Mesendoderm (in vitro differentiated cells): ENCODE measurements around the gene MACF1.
A peak's percentile ranks its signal among the peaks of the same experiment; 100 is the strongest.
"Not testable (repeated sequence)": the region's sequence is repeated elsewhere in the genome, so short reads cannot be mapped to it uniquely, and the experiment has no call there.

Experiments used
- DNase-seq: peaks from one replicate; pipeline ENCODE4 v3.0.0; 2013
- H2AK5ac ChIP-seq: 2 replicates; pipeline ENCODE4 v1.6.1; 2013; ENCODE audit warnings: low read length, inconsistent platforms
- H2BK120ac ChIP-seq: 2 replicates; pipeline ENCODE4 v1.6.1; 2013; ENCODE audit warnings: low read depth, mild to moderate bottlenecking, low read length, moderate library complexity, mixed read lengths
- H2BK15ac ChIP-seq: replicated peaks from 2 replicates; pipeline ENCODE4 v1.6.1; 2013; ENCODE audit warnings: low read depth, mild to moderate bottlenecking, moderate library complexity
- H2BK5ac ChIP-seq: 2 replicates; pipeline ENCODE4 v1.6.1; 2013; ENCODE audit warnings: low read length, inconsistent platforms
- H3K18ac ChIP-seq: 2 replicates; pipeline ENCODE4 v1.6.1; 2013; ENCODE audit warnings: mild to moderate bottlenecking, low read length, mixed read lengths
- H3K23ac ChIP-seq: one replicate; pipeline ENCODE4 v1.6.1; 2013; ENCODE audit warnings: low read length
- H3K27ac ChIP-seq: 2 replicates; pipeline ENCODE4 v1.5.1; 2013; ENCODE audit warnings: low read depth, mild to moderate bottlenecking, inconsistent platforms, low read length, moderate library complexity
- H3K27me3 ChIP-seq: 2 replicates; pipeline ENCODE4 v1.6.1; 2013; ENCODE audit warnings: low read length, control low read depth, mild to moderate bottlenecking, inconsistent platforms; ENCODE audit not compliant: insufficient read depth, poor library complexity
- H3K36me3 ChIP-seq: 2 replicates; pipeline ENCODE4 v1.6.1; 2013; ENCODE audit warnings: low read length, inconsistent platforms; ENCODE audit not compliant: control insufficient read depth, insufficient read depth
- H3K4ac ChIP-seq: one replicate; pipeline ENCODE4 v1.6.1; 2013; ENCODE audit warnings: low read depth, mild to moderate bottlenecking, low read length, moderate library complexity
- H3K4me1 ChIP-seq: 2 replicates; pipeline ENCODE4 v1.6.1; 2013; ENCODE audit warnings: low read depth, low read length, inconsistent platforms; ENCODE audit not compliant: control insufficient read depth
- H3K4me2 ChIP-seq: 2 replicates; pipeline ENCODE4 v1.6.1; 2013; ENCODE audit warnings: low read length
- H3K4me3 ChIP-seq: 2 replicates; pipeline ENCODE4 v1.5.1; 2013; ENCODE audit warnings: mild to moderate bottlenecking, low read length
- H3K56ac ChIP-seq: one replicate; pipeline ENCODE4 v1.6.1; 2013; ENCODE audit warnings: low read length
- H3K79me1 ChIP-seq: 2 replicates; pipeline ENCODE4 v1.6.1; 2013; ENCODE audit warnings: low read length, inconsistent platforms
- H3K79me2 ChIP-seq: 2 replicates; pipeline ENCODE4 v1.6.1; 2013; ENCODE audit warnings: mild to moderate bottlenecking, low read length; ENCODE audit not compliant: control insufficient read depth, insufficient read depth
- H3K9ac ChIP-seq: 2 replicates; pipeline ENCODE4 v1.6.1; 2013; ENCODE audit warnings: low read length, inconsistent platforms
- H4K5ac ChIP-seq: one replicate; pipeline ENCODE4 v1.6.1; 2013; ENCODE audit warnings: low read length
- H4K8ac ChIP-seq: one replicate; pipeline ENCODE4 v1.6.1; 2013; ENCODE audit warnings: low read depth, mild to moderate bottlenecking, control low read depth, low read length, moderate library complexity
- WGBS: extraction: QIAGEN DNeasy Blood & Tissue Kit; methylation state at CpG from one replicate; pipeline ENCODE4 v1.1.7; 2013; ENCODE audit warnings: low lambda C conversion rate, missing lambda C conversion rate; ENCODE audit not compliant: insufficient coverage; ENCODE audit errors: extremely low coverage; 5-methylcytosine and 5-hydroxymethylcytosine counted together

Gene MACF1

DNA sequence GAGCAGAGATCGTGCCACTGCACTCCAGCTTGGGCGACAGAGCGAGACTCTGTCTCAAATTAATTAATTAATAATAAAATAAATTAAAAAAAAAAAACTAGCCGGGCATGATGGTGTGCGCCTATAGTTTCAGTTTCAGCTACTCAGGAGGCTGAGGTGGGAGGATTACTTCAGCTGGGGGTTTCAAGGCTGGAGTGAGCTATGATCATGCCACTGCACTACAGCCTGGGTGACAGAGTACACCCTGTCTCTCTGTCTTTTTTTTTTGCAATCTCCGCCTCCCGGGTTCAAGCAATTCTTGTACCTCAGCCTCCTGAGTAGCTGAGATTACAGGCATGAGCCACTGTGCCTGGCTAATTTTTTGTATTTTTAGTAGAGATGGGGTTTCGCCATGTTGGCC is 42.7 kb upstream of the MACF1 start:
- H3K56ac ChIP-seq, H3K9ac ChIP-seq, DNase-seq, H3K27me3 ChIP-seq, H4K8ac ChIP-seq, H3K4me2 ChIP-seq, H3K27ac ChIP-seq, H4K5ac ChIP-seq, H3K23ac ChIP-seq, H3K4me3 ChIP-seq, H2BK5ac ChIP-seq, H3K18ac ChIP-seq, H2BK120ac ChIP-seq, H2BK15ac ChIP-seq, H3K36me3 ChIP-seq, H3K4ac ChIP-seq, H2AK5ac ChIP-seq: not testable (repeated sequence)
- no CpG with 5 or more reads among the region's 8 CpGs for WGBS
- Histone ChIP-seq H3K4me1 (peaks cover 22% of the 10 kb centered on the region), H3K79me2 (peaks cover 44% of the 10 kb centered on the region), H3K79me1 (peaks cover 10% of the 10 kb centered on the region)

DNA sequence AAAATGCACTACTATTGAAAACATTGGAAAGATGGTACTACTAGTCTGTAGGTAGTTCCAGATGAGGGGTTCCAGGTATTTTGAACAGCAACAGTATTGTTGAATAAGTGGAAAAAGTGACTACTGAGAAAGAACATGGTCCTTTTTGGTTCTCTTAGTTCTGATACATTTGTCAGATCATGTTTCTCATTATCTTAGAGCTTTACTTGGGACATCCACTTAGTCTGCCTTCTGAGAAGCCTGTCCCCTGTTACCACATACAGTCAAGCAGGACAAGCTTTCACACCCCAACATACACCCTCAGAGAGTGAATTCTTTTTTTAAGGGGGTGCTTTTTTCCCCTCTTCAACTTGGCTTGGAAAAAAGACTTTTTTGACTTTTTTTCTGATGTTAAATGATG is 41.0 kb upstream of the MACF1 start:
- Histone ChIP-seq H4K5ac (no peak overlapping the region), H3K79me2 (peaks cover 47% of the 10 kb centered on the region), H3K9ac (no peak overlapping the region), H3K27ac (no peak overlapping the region), H2AK5ac (no peak overlapping the region), H3K36me3 (no peaks in the 10 kb centered on the region), H2BK120ac (no peak overlapping the region), H3K4me2 (no peak overlapping the region), H3K18ac (no peak overlapping the region), H3K4me1 (peaks cover 18% of the 10 kb centered on the region), H4K8ac (no peak overlapping the region), H2BK15ac (no peak overlapping the region), H3K4ac (no peak overlapping the region), H3K23ac (no peak overlapping the region), H3K27me3 (no peaks in the 10 kb centered on the region), H3K4me3 (no peak overlapping the region), H3K79me1 (peaks cover 11% of the 10 kb centered on the region), H3K56ac (no peak overlapping the region), H2BK5ac (no peak overlapping the region)
- DNase-seq, result no peak

DNA sequence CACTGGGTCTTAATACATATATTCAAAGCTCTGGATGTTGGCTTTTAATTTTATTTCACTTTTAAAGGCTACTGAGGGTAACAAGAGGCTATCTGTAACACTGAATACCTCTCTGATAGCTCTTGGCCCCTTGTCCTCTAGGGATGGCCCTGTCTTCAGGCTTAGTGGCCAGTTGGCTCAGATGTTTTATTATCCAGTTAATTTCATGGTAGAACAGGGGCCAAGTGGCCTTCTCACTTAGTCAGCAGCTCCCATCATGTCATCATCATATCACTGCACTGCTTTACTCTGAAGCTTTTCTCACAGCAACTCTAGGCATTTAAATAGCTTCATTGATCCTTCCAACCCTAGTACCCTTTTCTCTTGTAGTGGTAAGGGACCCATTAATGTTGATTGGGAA is 40.2 kb upstream of the MACF1 start:
- DNase-seq, result no peak
- Histone ChIP-seq H3K4me3 (no peak overlapping the region), H2BK120ac (no peak overlapping the region), H2BK15ac (no peak overlapping the region), H4K5ac (no peak overlapping the region), H3K27ac (no peak overlapping the region), H3K23ac (no peak overlapping the region), H3K79me1 (peaks cover 9% of the 10 kb centered on the region), H3K36me3 (no peaks in the 10 kb centered on the region), H3K4me2 (no peak overlapping the region), H2AK5ac (no peak overlapping the region), H3K4me1 (peaks cover 10% of the 10 kb centered on the region), H3K18ac (no peak overlapping the region), H3K79me2 (peaks cover 50% of the 10 kb centered on the region), H3K56ac (no peak overlapping the region), H3K27me3 (no peaks in the 10 kb centered on the region), H2BK5ac (no peak overlapping the region), H3K9ac (no peak overlapping the region), H3K4ac (no peak overlapping the region), H4K8ac (no peak overlapping the region)

DNA sequence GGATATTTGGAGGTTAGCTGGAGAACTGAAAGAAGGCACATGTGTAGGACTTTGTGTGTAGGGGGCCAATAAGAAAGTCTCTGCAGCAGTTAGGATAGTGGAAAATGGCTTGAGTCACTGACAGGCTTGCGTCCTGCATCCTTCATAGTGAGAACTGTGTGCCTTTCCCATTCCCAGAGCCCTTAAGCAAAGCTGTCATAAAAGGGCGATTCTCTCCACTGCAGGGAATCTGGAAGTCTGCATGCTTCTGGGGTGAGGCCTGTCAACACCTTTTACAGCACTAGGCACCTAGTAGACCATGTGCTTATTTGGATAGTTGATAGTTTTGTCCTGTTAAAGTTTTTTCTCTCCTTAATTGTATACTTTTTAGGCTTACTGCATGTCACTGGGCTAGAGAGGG is 39.4 kb upstream of the MACF1 start:
- no peak overlapping the region for H3K27ac ChIP-seq
- H4K8ac ChIP-seq, result no peak overlapping the region
- H3K18ac ChIP-seq, result no peak overlapping the region
- no peak overlapping the region for H3K4me3 ChIP-seq
- peaks cover 45% of the 10 kb centered on the region for H3K79me2 ChIP-seq
- H3K27me3 ChIP-seq, result no peaks in the 10 kb centered on the region
- H3K4ac ChIP-seq, result no peak overlapping the region
- H3K56ac ChIP-seq, result no peak overlapping the region
- H4K5ac ChIP-seq, result no peak overlapping the region
- no peak overlapping the region for H3K4me2 ChIP-seq
- no peaks in the 10 kb centered on the region for H3K36me3 ChIP-seq
- H2BK5ac ChIP-seq, result no peak overlapping the region
- no peak overlapping the region for H2BK15ac ChIP-seq
- H3K79me1 ChIP-seq, result peaks cover 8% of the 10 kb centered on the region
- H3K9ac ChIP-seq, result no peak overlapping the region
- H3K4me1 ChIP-seq, result peaks cover 10% of the 10 kb centered on the region
- DNase-seq, result peak; percentile 63
- no peak overlapping the region for H3K23ac ChIP-seq
- H2BK120ac ChIP-seq, result no peak overlapping the region
- H2AK5ac ChIP-seq, result no peak overlapping the region
- WGBS, result no CpG with 5 or more reads among the region's 2 CpGs

DNA sequence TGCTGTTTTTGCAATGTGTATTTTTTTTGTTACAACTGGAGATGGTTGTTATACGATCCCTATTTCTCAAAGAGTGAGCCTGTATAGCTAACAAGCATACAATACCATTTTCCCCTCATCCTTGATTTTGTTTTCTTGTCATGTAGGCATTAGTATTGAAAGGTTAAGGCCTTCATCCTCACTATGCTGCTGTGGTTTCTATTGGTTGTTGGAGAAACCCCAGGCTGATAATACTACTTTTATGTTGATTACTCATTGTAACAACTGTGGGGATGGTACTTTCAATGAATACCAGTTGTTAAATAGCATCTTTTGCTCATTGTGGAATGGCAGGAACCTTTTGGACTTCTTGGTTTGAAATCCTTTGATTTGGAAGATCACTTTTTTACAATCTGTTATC is 39.0 kb upstream of the MACF1 start:
- H3K36me3 ChIP-seq, result no peaks in the 10 kb centered on the region
- H3K23ac ChIP-seq, result no peak overlapping the region
- H3K18ac ChIP-seq, result no peak overlapping the region
- no peak overlapping the region for H3K4me3 ChIP-seq
- H2AK5ac ChIP-seq, result no peak overlapping the region
- no peak overlapping the region for H3K9ac ChIP-seq
- no peak overlapping the region for H3K4ac ChIP-seq
- DNase-seq, result no peak
- no peak overlapping the region for H4K5ac ChIP-seq
- no peak overlapping the region for H2BK5ac ChIP-seq
- no CpG with 5 or more reads among the region's 1 CpG for WGBS
- peaks cover 7% of the 10 kb centered on the region for H3K4me1 ChIP-seq
- no peak overlapping the region for H4K8ac ChIP-seq
- no peak overlapping the region for H2BK15ac ChIP-seq
- no peak overlapping the region for H3K27ac ChIP-seq
- no peak overlapping the region for H3K4me2 ChIP-seq
- no peaks in the 10 kb centered on the region for H3K27me3 ChIP-seq
- H3K56ac ChIP-seq, result no peak overlapping the region
- H2BK120ac ChIP-seq, result no peak overlapping the region
- H3K79me1 ChIP-seq, result peaks cover 8% of the 10 kb centered on the region
- peaks cover 42% of the 10 kb centered on the region for H3K79me2 ChIP-seq

DNA sequence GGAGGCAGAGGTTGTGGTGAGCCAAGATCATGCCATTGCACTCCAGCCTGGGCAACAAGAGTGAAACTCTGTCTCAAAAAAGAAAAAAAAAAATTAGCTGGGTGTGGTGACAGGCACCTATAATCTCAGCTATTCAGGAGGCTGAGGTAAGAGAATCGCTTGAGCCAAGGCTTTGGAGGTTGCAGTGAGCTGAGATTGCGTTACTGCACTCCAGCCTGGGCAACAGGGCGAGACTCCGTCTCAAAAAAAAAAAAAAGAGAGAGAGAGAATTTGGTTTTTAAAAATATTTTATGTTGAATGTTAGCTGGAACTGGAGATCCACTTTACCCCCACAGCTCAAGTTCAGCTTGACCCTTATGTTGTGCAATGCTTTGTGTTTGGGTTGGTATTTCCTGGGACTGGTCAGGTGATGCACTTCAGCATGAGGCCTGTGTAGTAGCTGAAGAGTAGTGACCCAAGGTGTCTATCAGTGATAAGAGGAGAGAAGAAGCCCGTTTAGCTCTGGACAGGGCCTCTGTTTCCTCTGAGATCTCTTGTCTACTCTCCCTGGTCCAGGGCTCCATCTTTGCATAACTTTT is 36.8 kb upstream of the MACF1 start:
- H3K36me3 ChIP-seq, result no peaks in the 10 kb centered on the region
- H3K79me1 ChIP-seq, result peaks cover 12% of the 10 kb centered on the region
- H3K4ac ChIP-seq, result no peak overlapping the region
- no peaks in the 10 kb centered on the region for H3K27me3 ChIP-seq
- no peak overlapping the region for H2AK5ac ChIP-seq
- H3K23ac ChIP-seq, result no peak overlapping the region
- no peak overlapping the region for H4K8ac ChIP-seq
- peaks cover 5% of the 10 kb centered on the region for H3K4me1 ChIP-seq
- no CpG with 5 or more reads among the region's 5 CpGs for WGBS
- no peak overlapping the region for H2BK120ac ChIP-seq
- no peak overlapping the region for H3K9ac ChIP-seq
- H3K56ac ChIP-seq, result no peak overlapping the region
- no peak for DNase-seq
- H3K27ac ChIP-seq, result no peak overlapping the region
- H3K4me2 ChIP-seq, result no peak overlapping the region
- H3K79me2 ChIP-seq, result peaks cover 46% of the 10 kb centered on the region
- H4K5ac ChIP-seq, result no peak overlapping the region
- H2BK5ac ChIP-seq, result no peak overlapping the region
- H3K4me3 ChIP-seq, result no peak overlapping the region
- H2BK15ac ChIP-seq, result no peak overlapping the region
- H3K18ac ChIP-seq, result no peak overlapping the region
